Frontal cortex (tissue), 4 donors: ENCODE data around the gene PRKCA. TPM values are rescaled to one million over a fixed set of nuclear protein-coding genes. Genes with fewer than 3 reads are reported as not detected.

Source experiments
- DNase-seq, 2 donors: peaks; one replicate each; pipeline ENCODE4 v3.0.0; 2012; ENCODE audit warnings: low spot score in 2 of 2
- FAIRE-seq: peaks from 2 replicates; lab custom pipeline; 2012; peaks lifted over from hg19 to GRCh38; lab: Jason Lieb, UNC
- total RNA-seq: library from RNA; depleted of rRNA; stranded (reverse); fragments of >200 nt; gene quantifications from one replicate; pipeline ENCODE4 v1.2.3, GENCODE V29; 2014
- donor health status: control.
- donor health status: control.
- donor health status: control.

The PRKCA gene
- total RNA-seq, 1 donor from 2014 or later, result 24.9 TPM

- no peak for DNase-seq
- no peak for FAIRE-seq
Measured at GRCh38 chr17:66577041-66577440, 274.6 kb downstream of the PRKCA start.

- DNase-seq, result no peak
- FAIRE-seq, result no peak
Measured at GRCh38 chr17:66578781-66579489, 276.5 kb downstream of the PRKCA start.

GRCh38 chr17:66579556-66579955 is 277.1 kb downstream of the PRKCA start:
- no peak for FAIRE-seq

GRCh38 chr17:66580184-66580955 is 278.0 kb downstream of the PRKCA start:
- DNase-seq (no peak), FAIRE-seq (no peak)

More at GRCh38 chr17:66579556-66579955, 277.1 kb downstream of the PRKCA start:
- no peak for DNase-seq

GRCh38 chr17:66580956-66581391 is 278.6 kb downstream of the PRKCA start:
- DNase-seq, result no peak
- no peak for FAIRE-seq

- DNase-seq (no peak), FAIRE-seq (no peak)
Measured at GRCh38 chr17:66582373-66583111, 280.1 kb downstream of the PRKCA start.

GRCh38 chr17:66583112-66583748 is 280.8 kb downstream of the PRKCA start:
- no peak for FAIRE-seq
- no peak for DNase-seq

- DNase-seq, result no peak
- no peak for FAIRE-seq
Measured at GRCh38 chr17:66584927-66585326, 282.5 kb downstream of the PRKCA start.

- no peak for DNase-seq
- no peak for FAIRE-seq
Measured at GRCh38 chr17:66585472-66585871, 283.1 kb downstream of the PRKCA start.

- no peak for DNase-seq
- FAIRE-seq, result no peak
Measured at GRCh38 chr17:66589892-66590291, 287.5 kb downstream of the PRKCA start.

- FAIRE-seq (no peak), DNase-seq (no peak)
Measured at GRCh38 chr17:66593116-66593515, 290.7 kb downstream of the PRKCA start.

GRCh38 chr17:66595893-66596292 is 293.5 kb downstream of the PRKCA start:
- FAIRE-seq, result no peak

GRCh38 chr17:66602659-66603384 is 300.4 kb downstream of the PRKCA start:
- peak in 1 of 2 donors; percentile 22 for DNase-seq
- no peak for FAIRE-seq

More at GRCh38 chr17:66595893-66596292, 293.5 kb downstream of the PRKCA start:
- no peak for DNase-seq

GRCh38 chr17:66604376-66604775 is 302.0 kb downstream of the PRKCA start:
- DNase-seq, result peak in 1 of 2 donors; percentile 28
- FAIRE-seq, result no peak

- FAIRE-seq (no peak), DNase-seq (no peak)
Measured at GRCh38 chr17:66605541-66605940, 303.1 kb downstream of the PRKCA start.

GRCh38 chr17:66610361-66611133 is 308.1 kb downstream of the PRKCA start:
- DNase-seq (no peak), FAIRE-seq (no peak)

- FAIRE-seq (no peak), DNase-seq (no peak)
Measured at GRCh38 chr17:66611397-66611796, 309.0 kb downstream of the PRKCA start.

- no peak for DNase-seq
- FAIRE-seq, result no peak
Measured at GRCh38 chr17:66612993-66613392, 310.6 kb downstream of the PRKCA start.

- FAIRE-seq (no peak), DNase-seq (no peak)
Measured at GRCh38 chr17:66614469-66614868, 312.1 kb downstream of the PRKCA start.
